Medulla oblongata (tissue), 1 donor: ENCODE results near the gene AGBL1.
A peak's percentile ranks its signal among the peaks of the same experiment; 100 is the strongest.
"Not testable (repeated sequence)": the region's sequence is repeated elsewhere in the genome, so short reads cannot be mapped to it uniquely, and the experiment has no call there.

Experiments used
- DNase-seq: peaks from one replicate; pipeline ENCODE4 v3.0.0-alpha.2; 2015; ENCODE audit errors: extremely low spot score

Gene AGBL1

GRCh38 chr15:86871964-86872363 lies 792.3 kb downstream of the AGBL1 start:
- DNase-seq, result no peak

- DNase-seq, result no peak
These were observed 793.1 kb downstream of the AGBL1 start for GRCh38 chr15:86872782-86873181.

GRCh38 chr15:86875067-86875466 lies 795.4 kb downstream of the AGBL1 start:
- DNase-seq, result no peak

- DNase-seq, result no peak
These were observed 796.8 kb downstream of the AGBL1 start for GRCh38 chr15:86876387-86876944.

GRCh38 chr15:86877171-86877631 lies 797.5 kb downstream of the AGBL1 start:
- no peak for DNase-seq

GRCh38 chr15:86878844-86879243 lies 799.2 kb downstream of the AGBL1 start:
- DNase-seq, result not testable (repeated sequence)

GRCh38 chr15:86879250-86880229 lies 799.9 kb downstream of the AGBL1 start:
- peak; percentile 9 for DNase-seq

GRCh38 chr15:86885616-86886015 lies 805.9 kb downstream of the AGBL1 start:
- DNase-seq, result peak; percentile 10

GRCh38 chr15:86892774-86893449 lies 813.2 kb downstream of the AGBL1 start:
- no peak for DNase-seq

- DNase-seq, result no peak
These were observed 814.6 kb downstream of the AGBL1 start for GRCh38 chr15:86894269-86894668.

GRCh38 chr15:86903642-86904421 lies 824.2 kb downstream of the AGBL1 start:
- no peak for DNase-seq

GRCh38 chr15:86905625-86906256 lies 826.1 kb downstream of the AGBL1 start:
- no peak for DNase-seq

- no peak for DNase-seq
These were observed 826.7 kb downstream of the AGBL1 start for GRCh38 chr15:86906376-86906775.

- DNase-seq, result no peak
These were observed 831.4 kb downstream of the AGBL1 start for GRCh38 chr15:86911022-86911421.

- DNase-seq, result no peak
These were observed 833.0 kb downstream of the AGBL1 start for GRCh38 chr15:86912661-86913060.

GRCh38 chr15:86915811-86916331 lies 836.2 kb downstream of the AGBL1 start:
- DNase-seq, result peak; percentile 92

GRCh38 chr15:86916671-86917360 lies 837.1 kb downstream of the AGBL1 start:
- DNase-seq, result peak; percentile 97

GRCh38 chr15:86917361-86917671 lies 837.6 kb downstream of the AGBL1 start:
- DNase-seq, result no peak

GRCh38 chr15:86919581-86919980 lies 839.9 kb downstream of the AGBL1 start:
- no peak for DNase-seq

- no peak for DNase-seq
These were observed 849.8 kb downstream of the AGBL1 start for GRCh38 chr15:86929461-86929860.
